ENCODE data around the gene ICE2. TPM values are rescaled to one million over a fixed set of nuclear protein-coding genes. Genes with fewer than 3 reads are reported as not detected.

Gene ICE2
- total and polyA plus RNA-seq, 2 experiments from 2014 or later: 64.2 to 64.3 TPM

- TF ChIP-seq ZNF462 (CRISPR knock-in tag; IDR thresholded peaks at IDR 0.05) (no peak), CREB1 (CRISPR knock-in tag; IDR thresholded peaks at IDR 0.05; ENCODE audit: low read depth) (no peak), EZH2 (IDR thresholded peaks at IDR 0.05; ENCODE audit: low read depth, unreplicated experiment) (no peak), NANOG (IDR thresholded peaks at IDR 0.05; ENCODE audit: borderline replicate concordance) (no peak), STAT1 (IDR thresholded peaks at IDR 0.05; ENCODE audit: unreplicated experiment) (no peak)
Observed at GRCh38 chr15:60523056-60523455, 44.1 kb upstream of the ICE2 start (continued).

- 0 out of 2 replicates have a peak, but pooled peaks cover 4% of the 10 kb centered on the region for H3F3A ChIP-seq (replicated peaks; ENCODE audit: low read depth)
- no peak overlapping the region for H3K4me2 ChIP-seq
- DNase-seq (ENCODE audit: low spot score): peak; percentile 80
- H3K9me2 ChIP-seq (ENCODE audit: insufficient read depth): no peaks in the 10 kb centered on the region
- H3K4me3 ChIP-seq: no peak overlapping the region
- no peaks in the 10 kb centered on the region for H3K79me2 ChIP-seq (replicated peaks; ENCODE audit: insufficient read depth)
- no peak overlapping the region for H2AFZ ChIP-seq
- H3K4me1 ChIP-seq (ENCODE audit: insufficient read depth): peaks cover 9% of the 10 kb centered on the region
- H3K27me3 ChIP-seq (ENCODE audit: insufficient read depth): no peaks in the 10 kb centered on the region
- no peaks in the 10 kb centered on the region for H3K36me3 ChIP-seq (ENCODE audit: insufficient read depth)
- H3K4me3 Mint-ChIP-seq: no peak overlapping the region
- H3K27me3 Mint-ChIP-seq (ENCODE audit: insufficient read depth, low read depth, poor library complexity): peaks cover 2% of the 10 kb centered on the region
- no peaks in the 10 kb centered on the region for H3K9me3 Mint-ChIP-seq
- no peaks in the 10 kb centered on the region for H3K36me3 Mint-ChIP-seq (ENCODE audit: low read depth)
- H4K20me1 ChIP-seq (replicated peaks; ENCODE audit: insufficient read depth): no peaks in the 10 kb centered on the region
- peaks cover 12% of the 10 kb centered on the region for H3K4me1 Mint-ChIP-seq
- peak; percentile 85 for ATAC-seq
- no peak overlapping the region for H3K27ac ChIP-seq (ENCODE audit: low read depth)
- H3K27ac Mint-ChIP-seq: peak overlapping the region; percentile 43
- TF ChIP-seq CTCF (conservative IDR thresholded peaks at IDR 0.05; ENCODE audit: low read depth in 2 of 2) (peak; percentile 93 to 99), STAT1 (IDR thresholded peaks at IDR 0.05; ENCODE audit: unreplicated experiment) (no peak)
Observed at GRCh38 chr15:60520825-60521368, 42.0 kb upstream of the ICE2 start.

Measured in GM23338 (cell line).